Stimulated activated CD4-positive, alpha-beta T cell treated with anti-CD3 and anti-CD28 coated beads, Interleukin-2, amount 100 ng/mL, for 48 hours (primary cell): ENCODE data around the gene MGP.

Experiments used
- DNase-seq, 2 donors: peaks; one replicate each; pipeline ENCODE4 v3.0.0-alpha.2; 2020

The MGP gene

GRCh38 chr12:14854586-14855183 lies 31.0 kb downstream of the MGP start:
- no peak for DNase-seq

GRCh38 chr12:14853961-14854360 lies 31.7 kb downstream of the MGP start:
- no peak for DNase-seq

- DNase-seq = no peak
Observed at GRCh38 chr12:14852880-14853279, 32.8 kb downstream of the MGP start.

- DNase-seq = no peak
Observed at GRCh38 chr12:14850929-14851663, 34.6 kb downstream of the MGP start.

- no peak for DNase-seq
Observed at GRCh38 chr12:14849661-14850060, 36.0 kb downstream of the MGP start.

- no peak for DNase-seq
Observed at GRCh38 chr12:14846876-14847580, 38.6 kb downstream of the MGP start.

- DNase-seq = no peak
Observed at GRCh38 chr12:14846042-14846587, 39.5 kb downstream of the MGP start.

- peak; percentile 23 to 29 for DNase-seq
Observed at GRCh38 chr12:14845350-14845750, 40.3 kb downstream of the MGP start.

GRCh38 chr12:14844401-14844800 lies 41.3 kb downstream of the MGP start:
- no peak for DNase-seq

GRCh38 chr12:14843425-14843887 lies 42.2 kb downstream of the MGP start, which contains the start of gene ART4:
Gene ART4, minus strand, starts transcription at chr12:14843526. Its CDS starts 413 bp downstream, at chr12:14843113.
- DNase-seq = no peak

- DNase-seq = no peak
Observed at GRCh38 chr12:14842315-14842714, 43.3 kb downstream of the MGP start.

GRCh38 chr12:14841761-14842160 lies 43.9 kb downstream of the MGP start:
- no peak for DNase-seq

- no peak for DNase-seq
Observed at GRCh38 chr12:14840616-14841015, 45.0 kb downstream of the MGP start.

- DNase-seq = no peak
Observed at GRCh38 chr12:14839262-14839661, 46.4 kb downstream of the MGP start.

GRCh38 chr12:14836336-14837210 lies 49.1 kb downstream of the MGP start:
- DNase-seq = no peak

- no peak for DNase-seq
Observed at GRCh38 chr12:14834509-14834908, 51.1 kb downstream of the MGP start.

- DNase-seq = no peak
Observed at GRCh38 chr12:14833952-14834351, 51.7 kb downstream of the MGP start.

- no peak for DNase-seq
Observed at GRCh38 chr12:14833336-14833735, 52.3 kb downstream of the MGP start.
